Activated T-helper 1 cell treated with anti-CD3 and anti-CD28 coated beads, Interleukin-2, amount 50 U/mL, for 16 hours (primary cell): ENCODE measurements around the gene PPM1D.

ENCODE experiments used
- DNase-seq, 2 donors: peaks; one replicate each; pipeline ENCODE4 v3.0.0-alpha.2; 2020; ENCODE audit warnings: low read depth in 1 of 2, low spot score in 1 of 2

PPM1D gene

GRCh38 chr17:60618080-60618479 lies 18.1 kb downstream of the PPM1D start:
- no peak for DNase-seq

- no peak for DNase-seq
Observed at GRCh38 chr17:60618854-60619526, 19.0 kb downstream of the PPM1D start.

- DNase-seq, result no peak
Observed at GRCh38 chr17:60622961-60623360, 23.0 kb downstream of the PPM1D start.

GRCh38 chr17:60623415-60623814 lies 23.4 kb downstream of the PPM1D start:
- DNase-seq, result no peak

GRCh38 chr17:60627124-60627523 lies 27.1 kb downstream of the PPM1D start:
- DNase-seq, result no peak

GRCh38 chr17:60628252-60628889 lies 28.4 kb downstream of the PPM1D start:
- DNase-seq, result no peak

- DNase-seq, result no peak
Observed at GRCh38 chr17:60629120-60629519, 29.1 kb downstream of the PPM1D start.

- no peak for DNase-seq
Observed at GRCh38 chr17:60630352-60630751, 30.4 kb downstream of the PPM1D start.

- no peak for DNase-seq
Observed at GRCh38 chr17:60631119-60631518, 31.1 kb downstream of the PPM1D start.

- no peak for DNase-seq
Observed at GRCh38 chr17:60637683-60638082, 37.7 kb downstream of the PPM1D start.

GRCh38 chr17:60639019-60639330 lies 39.0 kb downstream of the PPM1D start:
- no peak for DNase-seq

- no peak for DNase-seq
Observed at GRCh38 chr17:60640503-60640902, 40.5 kb downstream of the PPM1D start.

GRCh38 chr17:60641126-60641525 lies 41.1 kb downstream of the PPM1D start:
- DNase-seq, result no peak

- DNase-seq, result no peak
Observed at GRCh38 chr17:60641810-60642220, 41.8 kb downstream of the PPM1D start.

GRCh38 chr17:60645918-60646523 lies 46.0 kb downstream of the PPM1D start:
- no peak for DNase-seq

- no peak for DNase-seq
Observed at GRCh38 chr17:60646701-60647100, 46.7 kb downstream of the PPM1D start.

- DNase-seq, result no peak
Observed at GRCh38 chr17:60647705-60648104, 47.7 kb downstream of the PPM1D start.

GRCh38 chr17:60652454-60653247 lies 52.7 kb downstream of the PPM1D start:
- DNase-seq, result no peak

GRCh38 chr17:60653569-60653968 lies 53.6 kb downstream of the PPM1D start:
- no peak for DNase-seq

- DNase-seq, result no peak
Observed at GRCh38 chr17:60656499-60656898, 56.5 kb downstream of the PPM1D start.

GRCh38 chr17:60659156-60659555 lies 59.2 kb downstream of the PPM1D start:
- no peak for DNase-seq

GRCh38 chr17:60661489-60661888 lies 61.5 kb downstream of the PPM1D start:
- DNase-seq, result no peak
